ENCODE results near the gene SULT4A1. TPM values are rescaled to one million over a fixed set of nuclear protein-coding genes. Genes with fewer than 3 reads are reported as not detected.
A peak's percentile ranks its signal among the peaks of the same experiment; 100 is the strongest.

Gene SULT4A1
- total RNA-seq, 1 experiment from 2014 or later, result 0.15 TPM

DNA sequence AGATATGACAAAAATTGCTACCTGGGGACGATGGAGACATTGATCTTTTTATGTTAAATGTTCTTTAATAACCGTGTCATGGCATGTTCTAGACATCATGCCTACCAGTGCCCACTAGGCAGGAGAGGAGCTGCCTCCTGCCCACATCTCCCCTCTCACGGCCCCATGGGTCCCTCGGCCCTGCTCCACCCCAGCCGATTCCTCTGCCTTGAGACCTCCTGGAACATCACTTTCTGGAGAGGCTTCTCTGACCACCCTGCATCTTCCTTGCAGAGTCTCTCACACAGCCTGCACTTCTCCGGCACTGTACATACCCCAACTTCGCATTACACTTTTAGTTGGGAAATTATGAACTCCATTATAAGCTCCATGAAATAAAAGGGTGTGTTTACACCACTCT, 67.0 kb downstream of the SULT4A1 start:
- POLR2A ChIA-PET (ENCODE audit: low non-redundant PET), result no interaction called here
- DNase-seq (ENCODE audit: low spot score), result no peak

DNA sequence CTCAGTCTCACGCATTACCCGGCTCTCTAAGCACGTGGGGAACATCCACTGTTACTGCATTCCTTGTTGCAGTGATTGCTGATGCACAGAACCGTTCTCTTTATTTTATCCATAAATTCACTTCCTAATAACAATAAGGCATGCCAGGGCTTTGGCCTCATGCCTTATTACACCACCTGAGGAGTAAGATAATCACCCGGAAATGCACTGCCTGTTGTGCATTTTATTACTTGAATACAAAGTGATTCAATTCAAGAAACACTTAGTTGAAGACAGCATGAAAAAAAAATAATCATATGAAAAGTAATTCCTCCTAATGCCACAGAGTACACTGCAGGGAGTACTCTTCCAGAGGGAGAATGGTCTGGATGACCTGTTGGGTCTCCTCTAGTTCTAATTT, 69.4 kb downstream of the SULT4A1 start:
- TF ChIP-seq, protein P1, sequence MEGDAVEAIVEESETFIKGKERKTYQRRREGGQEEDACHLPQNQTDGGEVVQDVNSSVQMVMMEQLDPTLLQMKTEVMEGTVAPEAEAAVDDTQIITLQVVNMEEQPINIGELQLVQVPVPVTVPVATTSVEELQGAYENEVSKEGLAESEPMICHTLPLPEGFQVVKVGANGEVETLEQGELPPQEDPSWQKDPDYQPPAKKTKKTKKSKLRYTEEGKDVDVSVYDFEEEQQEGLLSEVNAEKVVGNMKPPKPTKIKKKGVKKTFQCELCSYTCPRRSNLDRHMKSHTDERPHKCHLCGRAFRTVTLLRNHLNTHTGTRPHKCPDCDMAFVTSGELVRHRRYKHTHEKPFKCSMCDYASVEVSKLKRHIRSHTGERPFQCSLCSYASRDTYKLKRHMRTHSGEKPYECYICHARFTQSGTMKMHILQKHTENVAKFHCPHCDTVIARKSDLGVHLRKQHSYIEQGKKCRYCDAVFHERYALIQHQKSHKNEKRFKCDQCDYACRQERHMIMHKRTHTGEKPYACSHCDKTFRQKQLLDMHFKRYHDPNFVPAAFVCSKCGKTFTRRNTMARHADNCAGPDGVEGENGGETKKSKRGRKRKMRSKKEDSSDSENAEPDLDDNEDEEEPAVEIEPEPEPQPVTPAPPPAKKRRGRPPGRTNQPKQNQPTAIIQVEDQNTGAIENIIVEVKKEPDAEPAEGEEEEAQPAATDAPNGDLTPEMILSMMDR (conservative IDR thresholded peaks at IDR 0.05; ENCODE audit: low read depth, low read length), result no peak
- no peak for TF ChIP-seq EZH2 (IDR thresholded peaks at IDR 0.05; ENCODE audit: borderline replicate concordance, low read depth, low read length, poor library complexity, severe bottlenecking)
- Histone ChIP-seq H3K27me3 (replicated peaks; ENCODE audit: insufficient read depth, low read depth, low read length, poor library complexity) (peaks cover 20% of the 10 kb centered on the region), H3K9me3 (ENCODE audit: low read depth, low read length, poor library complexity, severe bottlenecking) (no peaks in the 10 kb centered on the region), H3K4me1 (ENCODE audit: insufficient read depth, low read length, poor library complexity, severe bottlenecking) (peaks cover 5% of the 10 kb centered on the region), H3K36me3 (ENCODE audit: insufficient read depth, low read length, poor library complexity, severe bottlenecking) (no peaks in the 10 kb centered on the region), H3K27ac (ENCODE audit: low read depth, low read length, poor library complexity, severe bottlenecking) (no peak overlapping the region), H3K4me3 (ENCODE audit: low read depth, low read length, poor library complexity, severe bottlenecking) (no peak overlapping the region)
- intact Hi-C loops (cut with micrococcal nuclease; ENCODE audit: unreplicated experiment), result no loop called here
- peak; percentile 62 for DNase-seq (ENCODE audit: low spot score)
- ChIA-PET POLR2A (ENCODE audit: low non-redundant PET) (no interaction called here), CTCF (no interaction called here)
- BruUV-seq (replicated peaks), result no TSS peak

More for the DNA sequence above, 67.0 kb downstream of the SULT4A1 start:
- H3K27me3 ChIP-seq (replicated peaks; ENCODE audit: insufficient read depth, low read depth, low read length, poor library complexity), result peaks cover 6% of the 10 kb centered on the region
- no peak for TF ChIP-seq EZH2 (IDR thresholded peaks at IDR 0.05; ENCODE audit: borderline replicate concordance, low read depth, low read length, poor library complexity, severe bottlenecking)
- TF ChIP-seq, protein P1 (conservative IDR thresholded peaks at IDR 0.05; ENCODE audit: low read depth, low read length), result no peak
- CTCF ChIA-PET, result interaction anchor here (0.6 kb wide), 1 partner anchor 378 kb away, joined by 5 read pairs; no protein-coding TSS in a partner anchor
- no peaks in the 10 kb centered on the region for H3K9me3 ChIP-seq (ENCODE audit: low read depth, low read length, poor library complexity, severe bottlenecking)
- intact Hi-C loops (cut with micrococcal nuclease; ENCODE audit: unreplicated experiment), result loop anchor here (5.0 kb wide), 1 partner anchor 408 kb away; no protein-coding TSS in a partner anchor
- no peak overlapping the region for H3K4me3 ChIP-seq (ENCODE audit: low read depth, low read length, poor library complexity, severe bottlenecking)
- H3K27ac ChIP-seq (ENCODE audit: low read depth, low read length, poor library complexity, severe bottlenecking), result no peak overlapping the region
- no TSS peak for BruUV-seq (replicated peaks)
- H3K4me1 ChIP-seq (ENCODE audit: insufficient read depth, low read length, poor library complexity, severe bottlenecking), result peaks cover 5% of the 10 kb centered on the region
- H3K36me3 ChIP-seq (ENCODE audit: insufficient read depth, low read length, poor library complexity, severe bottlenecking), result no peaks in the 10 kb centered on the region

DNA sequence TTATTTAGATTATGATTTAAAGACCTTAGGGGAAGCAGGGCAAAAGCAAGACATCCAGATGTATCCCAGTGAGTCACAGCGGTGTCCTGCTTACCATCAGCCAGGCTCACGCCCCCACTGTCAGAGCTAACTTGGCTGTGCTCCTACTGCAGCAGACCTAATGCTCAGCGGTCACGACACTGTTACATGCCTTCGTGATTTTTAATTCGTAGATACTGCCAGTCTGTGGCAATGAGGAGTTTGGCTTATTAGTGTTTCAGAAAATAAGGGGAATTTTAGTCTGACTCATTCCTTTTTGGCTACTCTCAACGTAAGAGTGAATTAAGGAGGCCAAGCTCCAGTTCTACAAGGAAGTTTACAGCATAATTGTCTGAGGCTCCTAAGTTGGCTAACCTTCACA, 72.9 kb downstream of the SULT4A1 start:
- ChIA-PET CTCF (no interaction called here), POLR2A (ENCODE audit: low non-redundant PET) (no interaction called here)
- Histone ChIP-seq H3K4me1 (ENCODE audit: insufficient read depth, low read length, poor library complexity, severe bottlenecking) (peaks cover 5% of the 10 kb centered on the region), H3K4me3 (ENCODE audit: low read depth, low read length, poor library complexity, severe bottlenecking) (no peak overlapping the region), H3K9me3 (ENCODE audit: low read depth, low read length, poor library complexity, severe bottlenecking) (no peaks in the 10 kb centered on the region), H3K27ac (ENCODE audit: low read depth, low read length, poor library complexity, severe bottlenecking) (no peak overlapping the region), H3K27me3 (replicated peaks; ENCODE audit: insufficient read depth, low read depth, low read length, poor library complexity) (peaks cover 34% of the 10 kb centered on the region), H3K36me3 (ENCODE audit: insufficient read depth, low read length, poor library complexity, severe bottlenecking) (no peaks in the 10 kb centered on the region)
- TF ChIP-seq EZH2 (IDR thresholded peaks at IDR 0.05; ENCODE audit: borderline replicate concordance, low read depth, low read length, poor library complexity, severe bottlenecking), result no peak
- TF ChIP-seq, protein P1 (conservative IDR thresholded peaks at IDR 0.05; ENCODE audit: low read depth, low read length), result no peak
- intact Hi-C loops (cut with micrococcal nuclease; ENCODE audit: unreplicated experiment), result no loop called here
- no TSS peak for BruUV-seq (replicated peaks)
- peak; percentile 19 for DNase-seq (ENCODE audit: low spot score)
